PC-9 (cell line): ENCODE data around the gene PFKFB3. TPM values are rescaled to one million over a fixed set of nuclear protein-coding genes. Genes with fewer than 3 reads are reported as not detected.

Experiments
- BruUV-seq: library from RNA; stranded (reverse); fragments of 400-500 nt; replicated peaks from 2 replicates; lab custom pipeline; 2021; lab: Mats Ljungman, UMichigan
- CTCF ChIA-PET: fragments of 300-600 bp; sonication (Branson Sonifier 250); formaldehyde crosslinking; loops from one replicate; lab custom pipeline; 2022; ENCODE audit warnings: antibody characterized with exemption; lab: Charles Lee
- POLR2A ChIA-PET: fragments of 300-600 bp; sonication (Branson Sonifier 250); formaldehyde crosslinking; loops from one replicate; lab custom pipeline; 2022; ENCODE audit warnings: antibody characterized with exemption; ENCODE audit not compliant: unreplicated experiment; lab: Charles Lee
- DNase-seq, 2 experiments: peaks; one replicate each; pipeline versions ENCODE4 v3.0.0 to v3.0.0-alpha.2; 2015 to 2022; ENCODE audit warnings: mixed read lengths in 1 of 2
- H2AFZ ChIP-seq: fragments of 200-600 bp; sonication (generic); 2 replicates; pipeline ENCODE4 v1.8.1; 2017; ENCODE audit warnings: antibody characterized with exemption
- H3F3A ChIP-seq: fragments of 200-600 bp; sonication (generic); 2 replicates; pipeline ENCODE4 v1.8.1; 2017; ENCODE audit warnings: antibody characterized with exemption, mild to moderate bottlenecking, low read depth; ENCODE audit not compliant: insufficient read depth
- H3K27ac ChIP-seq: fragments of 200-600 bp; sonication (generic); 2 replicates; pipeline ENCODE4 v1.6.1; 2016; ENCODE audit warnings: mixed run types
- H3K27me3 ChIP-seq: fragments of 200-600 bp; sonication (generic); 2 replicates; pipeline ENCODE4 v1.6.1; 2016; ENCODE audit warnings: low read depth, mixed run types; ENCODE audit not compliant: insufficient read depth
- H3K36me3 ChIP-seq: fragments of 200-600 bp; sonication (generic); 2 replicates; pipeline ENCODE4 v1.6.1; 2016; ENCODE audit warnings: low read depth, mixed run types
- H3K4me1 ChIP-seq: fragments of 200-600 bp; sonication (generic); replicated peaks from 2 replicates; pipeline ENCODE4 v1.6.1; 2016; ENCODE audit warnings: mixed run types; ENCODE audit not compliant: insufficient read depth
- H3K4me2 ChIP-seq: fragments of 200-600 bp; sonication (generic); 2 replicates; pipeline ENCODE4 v1.6.1; 2017; ENCODE audit warnings: mixed run types
- H3K4me3 ChIP-seq: fragments of 200-600 bp; sonication (generic); 2 replicates; pipeline ENCODE4 v1.6.1; 2016; ENCODE audit warnings: mixed run types
- H3K79me2 ChIP-seq: fragments of 200-600 bp; sonication (generic); 2 replicates; pipeline ENCODE4 v1.6.1; 2017; ENCODE audit warnings: low read depth, mixed run types
- H3K9me2 ChIP-seq: fragments of 200-600 bp; sonication (generic); 2 replicates; pipeline ENCODE4 v1.8.1; 2017; ENCODE audit warnings: mild to moderate bottlenecking; ENCODE audit not compliant: insufficient read depth
- H3K9me3 ChIP-seq: fragments of 200-600 bp; sonication (generic); 2 replicates; pipeline ENCODE4 v1.8.1; 2016; ENCODE audit warnings: low read depth; ENCODE audit not compliant: insufficient read depth
- H4K20me1 ChIP-seq: fragments of 200-600 bp; sonication (generic); 2 replicates; pipeline ENCODE4 v1.8.1; 2017; ENCODE audit not compliant: insufficient read depth
- EZH2 ChIP-seq: fragments of 200-600 bp; sonication (generic); IDR thresholded peaks from 2 replicates; pipeline ENCODE4 v1.8.0; 2017; ENCODE audit warnings: antibody characterized with exemption, low read depth
- intact Hi-C: fragments of 100-400 bp; cut with micrococcal nuclease; formaldehyde crosslinking; loops from one replicate; pipeline ENCODE4 v1.10.0; 2022; ENCODE audit not compliant: unreplicated experiment
- total RNA-seq: library from RNA; stranded (reverse); gene quantifications from 2 replicates; pipeline ENCODE4 v1.2.3, GENCODE V29; 2021
- TF ChIP-seq, protein P1 (sequence below): fragments of 200-600 bp; sonication (generic); conservative IDR thresholded peaks from 2 replicates; pipeline ENCODE4 v1.6.1; 2017; ENCODE audit warnings: mixed run types, antibody characterized with exemption, mild to moderate bottlenecking, moderate library complexity

Gene PFKFB3
- total RNA-seq, 1 experiment from 2014 or later: 37.8 TPM

DNA sequence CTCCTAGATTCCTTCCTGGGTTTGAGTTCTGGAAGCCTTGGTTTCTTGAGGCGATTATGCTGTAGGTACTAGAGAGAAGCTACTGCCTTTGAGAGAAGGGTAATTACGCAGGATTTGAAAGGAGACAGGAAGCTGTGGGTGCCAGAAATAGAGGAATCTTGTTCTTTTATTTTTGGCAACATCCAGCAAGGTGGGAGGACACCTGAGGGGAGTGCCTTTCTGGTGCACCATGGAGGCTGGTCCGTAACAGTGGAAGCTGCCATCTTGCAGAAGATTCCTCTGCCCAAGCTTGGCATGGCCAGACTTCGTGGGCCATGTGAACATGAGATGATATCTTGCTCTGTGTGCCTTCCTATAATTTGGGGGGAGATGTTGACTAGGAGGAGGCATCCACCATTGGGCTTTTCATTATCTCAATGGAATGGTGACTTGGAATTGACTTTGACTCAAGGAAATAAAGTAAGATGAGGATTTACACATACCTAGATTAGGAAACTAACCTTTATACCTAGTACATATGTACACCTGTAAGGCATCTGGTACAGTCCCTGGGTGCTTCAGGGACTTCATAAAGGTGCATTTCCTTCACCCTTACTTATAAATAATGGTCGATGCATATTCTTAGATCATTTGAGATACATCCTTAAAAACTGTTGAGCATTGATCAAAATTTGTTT lies 98.2 kb downstream of the PFKFB3 start:
- no peaks in the 10 kb centered on the region for H3K27me3 ChIP-seq
- H3F3A ChIP-seq: peaks cover 40% of the 10 kb centered on the region
- no peaks in the 10 kb centered on the region for H3K9me3 ChIP-seq
- no peak overlapping the region for H3K4me2 ChIP-seq
- BruUV-seq: no TSS peak
- H2AFZ ChIP-seq: no peak overlapping the region
- no peak for DNase-seq
- POLR2A ChIA-PET: no interaction called here
- no peaks in the 10 kb centered on the region for H4K20me1 ChIP-seq
- TF ChIP-seq, protein P1, sequence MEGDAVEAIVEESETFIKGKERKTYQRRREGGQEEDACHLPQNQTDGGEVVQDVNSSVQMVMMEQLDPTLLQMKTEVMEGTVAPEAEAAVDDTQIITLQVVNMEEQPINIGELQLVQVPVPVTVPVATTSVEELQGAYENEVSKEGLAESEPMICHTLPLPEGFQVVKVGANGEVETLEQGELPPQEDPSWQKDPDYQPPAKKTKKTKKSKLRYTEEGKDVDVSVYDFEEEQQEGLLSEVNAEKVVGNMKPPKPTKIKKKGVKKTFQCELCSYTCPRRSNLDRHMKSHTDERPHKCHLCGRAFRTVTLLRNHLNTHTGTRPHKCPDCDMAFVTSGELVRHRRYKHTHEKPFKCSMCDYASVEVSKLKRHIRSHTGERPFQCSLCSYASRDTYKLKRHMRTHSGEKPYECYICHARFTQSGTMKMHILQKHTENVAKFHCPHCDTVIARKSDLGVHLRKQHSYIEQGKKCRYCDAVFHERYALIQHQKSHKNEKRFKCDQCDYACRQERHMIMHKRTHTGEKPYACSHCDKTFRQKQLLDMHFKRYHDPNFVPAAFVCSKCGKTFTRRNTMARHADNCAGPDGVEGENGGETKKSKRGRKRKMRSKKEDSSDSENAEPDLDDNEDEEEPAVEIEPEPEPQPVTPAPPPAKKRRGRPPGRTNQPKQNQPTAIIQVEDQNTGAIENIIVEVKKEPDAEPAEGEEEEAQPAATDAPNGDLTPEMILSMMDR: no peak
- no peak for TF ChIP-seq EZH2
- no peak overlapping the region for H3K4me3 ChIP-seq
- no peaks in the 10 kb centered on the region for H3K36me3 ChIP-seq
- intact Hi-C loops: no loop called here
- H3K4me1 ChIP-seq: peaks cover 58% of the 10 kb centered on the region
- H3K9me2 ChIP-seq: no peaks in the 10 kb centered on the region
- H3K79me2 ChIP-seq: no peaks in the 10 kb centered on the region
- H3K27ac ChIP-seq: no peak overlapping the region
- CTCF ChIA-PET: no interaction called here

DNA sequence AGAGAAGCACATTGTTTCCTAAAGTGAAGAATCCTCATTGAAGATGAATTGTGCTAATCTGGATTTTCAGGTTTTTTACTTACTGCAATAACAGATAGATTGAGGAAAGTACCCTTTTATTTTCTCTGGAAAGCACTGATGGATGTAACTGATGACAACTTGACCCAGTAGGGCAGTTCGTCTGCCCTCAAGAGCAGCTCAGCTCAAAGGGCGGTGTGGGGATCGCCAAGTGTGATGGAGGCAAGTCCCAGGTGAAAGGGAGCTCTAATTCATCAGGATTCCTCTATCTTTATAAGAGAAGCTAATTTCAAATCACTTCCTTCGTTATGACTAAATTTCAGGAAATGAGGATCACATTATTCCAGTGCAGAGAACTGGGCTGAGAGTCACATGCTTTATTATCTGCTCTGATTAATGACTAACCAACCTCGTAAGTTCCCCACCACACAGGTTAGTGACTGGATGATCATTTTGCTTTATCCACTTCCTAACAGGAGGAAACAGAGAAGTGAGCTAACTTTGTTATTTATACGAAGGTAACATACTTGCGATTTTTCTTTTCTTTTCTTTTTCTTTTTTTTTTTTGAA lies 98.8 kb downstream of the PFKFB3 start:
- no peaks in the 10 kb centered on the region for H4K20me1 ChIP-seq
- H3K4me2 ChIP-seq: no peak overlapping the region
- ChIA-PET CTCF (no interaction called here), POLR2A (no interaction called here)
- H3K27me3 ChIP-seq: no peaks in the 10 kb centered on the region
- H3K27ac ChIP-seq: no peak overlapping the region
- no peaks in the 10 kb centered on the region for H3K9me3 ChIP-seq
- H2AFZ ChIP-seq: no peak overlapping the region
- TF ChIP-seq, protein P1: no peak
- no peak for TF ChIP-seq EZH2
- BruUV-seq: no TSS peak
- H3K4me3 ChIP-seq: no peak overlapping the region
- H3K36me3 ChIP-seq: no peaks in the 10 kb centered on the region
- peaks cover 36% of the 10 kb centered on the region for H3F3A ChIP-seq
- intact Hi-C loops: no loop called here
- no peak for DNase-seq
- no peaks in the 10 kb centered on the region for H3K9me2 ChIP-seq
- peaks cover 52% of the 10 kb centered on the region for H3K4me1 ChIP-seq
- H3K79me2 ChIP-seq: no peaks in the 10 kb centered on the region

Other genes with a start within 250 kb of the PFKFB3 start
- 15.5 TPM in 2 replicates for gene IL15RA, start 225.4 kb upstream of the PFKFB3 start, total RNA-seq
- not detected in 2 replicates for gene IL2RA, start 140.6 kb upstream of the PFKFB3 start, total RNA-seq
- gene RBM17, start 113.9 kb upstream of the PFKFB3 start, total RNA-seq: 98.2 and 131 TPM in 2 replicates